HG03025 (cell line): ENCODE data around the gene NUP93.
"Not testable (repeated sequence)": the region's sequence is repeated elsewhere in the genome, so short reads cannot be mapped to it uniquely, and the experiment has no call there.

Experiments used
- ATAC-seq: cut with Tn5 transposase; IDR thresholded peaks from one replicate; pipeline ENCODE4 v1.9.1; 2021; ENCODE audit warnings: mild to moderate bottlenecking, moderate library complexity; ENCODE audit not compliant: unreplicated experiment, low FRiP score

NUP93 gene

DNA sequence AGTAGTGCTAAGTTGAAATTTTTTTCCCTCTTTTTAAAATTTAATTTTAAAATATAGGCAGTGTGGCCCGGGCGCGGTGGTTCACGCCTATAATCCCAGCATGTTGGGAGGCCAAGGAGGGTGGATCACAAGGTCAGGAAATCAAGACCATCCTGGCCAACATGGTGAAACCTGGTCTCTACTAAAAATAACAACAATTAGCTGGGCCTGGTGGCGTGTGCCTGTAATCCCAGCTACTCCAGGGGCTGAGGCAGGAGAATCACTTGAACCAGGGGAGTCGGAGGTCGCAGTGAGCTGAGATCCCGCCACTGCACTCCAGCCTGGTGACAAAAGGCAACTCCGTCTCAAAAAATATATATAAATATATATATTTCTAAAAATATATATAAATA, 77.7 kb downstream of the NUP93 start:
- ATAC-seq, result not testable (repeated sequence)

DNA sequence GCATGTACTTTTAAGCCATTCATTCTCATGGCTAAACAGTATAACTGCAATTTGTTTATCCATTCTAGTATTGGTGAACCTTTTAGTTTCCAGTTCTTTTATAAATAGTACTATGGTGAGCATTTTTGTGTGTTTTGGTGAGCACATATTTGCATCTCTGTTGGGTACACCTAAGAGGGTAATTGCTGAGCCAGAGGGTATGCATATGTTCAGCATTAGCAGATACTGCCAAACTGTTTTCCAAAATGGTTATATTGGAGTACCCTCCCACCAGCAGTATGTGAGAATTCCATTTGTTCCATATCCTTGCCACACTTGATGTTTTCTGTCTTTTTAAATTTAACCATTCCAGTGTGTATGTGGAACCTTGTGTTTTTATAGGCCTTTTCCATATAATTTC, 81.0 kb downstream of the NUP93 start:
- no peak for ATAC-seq

DNA sequence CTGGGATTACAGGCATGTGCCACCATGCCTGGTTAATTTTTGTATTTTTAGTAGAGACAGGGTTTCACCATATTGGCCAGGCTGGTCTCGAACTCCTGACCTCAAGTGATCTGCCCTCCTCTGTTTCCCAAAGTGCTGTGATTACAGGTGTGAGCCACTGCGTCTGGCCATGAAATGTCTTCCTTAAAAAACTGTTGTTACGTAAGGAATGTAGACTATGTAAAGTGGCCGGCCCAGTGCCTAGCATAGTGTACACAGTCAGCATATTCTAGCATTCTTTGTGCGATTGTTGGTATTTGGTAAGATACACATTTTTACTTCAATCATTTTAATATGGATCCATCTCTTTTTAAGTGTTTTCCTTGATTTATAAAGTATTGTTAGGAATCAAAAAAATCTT, 81.7 kb downstream of the NUP93 start:
- ATAC-seq, result not testable (repeated sequence)

DNA sequence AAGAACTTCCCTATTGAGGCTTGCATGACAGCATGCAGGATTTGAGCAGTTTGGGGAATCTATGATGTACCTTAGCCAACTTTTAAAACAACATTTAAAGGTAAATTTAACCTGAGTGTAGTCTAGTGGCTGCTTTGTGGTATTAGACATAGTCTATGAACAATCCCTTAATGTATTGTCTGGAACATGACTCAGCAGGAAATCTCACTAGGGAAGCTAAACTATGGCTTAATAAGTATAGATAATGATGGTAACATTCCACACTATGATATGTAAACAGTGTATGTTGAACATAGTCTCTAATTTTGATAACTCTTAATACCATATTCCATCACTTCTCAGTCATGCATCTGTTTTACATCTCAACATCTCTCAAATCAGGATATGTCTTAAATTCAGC, 83.0 kb downstream of the NUP93 start:
- no peak for ATAC-seq

DNA sequence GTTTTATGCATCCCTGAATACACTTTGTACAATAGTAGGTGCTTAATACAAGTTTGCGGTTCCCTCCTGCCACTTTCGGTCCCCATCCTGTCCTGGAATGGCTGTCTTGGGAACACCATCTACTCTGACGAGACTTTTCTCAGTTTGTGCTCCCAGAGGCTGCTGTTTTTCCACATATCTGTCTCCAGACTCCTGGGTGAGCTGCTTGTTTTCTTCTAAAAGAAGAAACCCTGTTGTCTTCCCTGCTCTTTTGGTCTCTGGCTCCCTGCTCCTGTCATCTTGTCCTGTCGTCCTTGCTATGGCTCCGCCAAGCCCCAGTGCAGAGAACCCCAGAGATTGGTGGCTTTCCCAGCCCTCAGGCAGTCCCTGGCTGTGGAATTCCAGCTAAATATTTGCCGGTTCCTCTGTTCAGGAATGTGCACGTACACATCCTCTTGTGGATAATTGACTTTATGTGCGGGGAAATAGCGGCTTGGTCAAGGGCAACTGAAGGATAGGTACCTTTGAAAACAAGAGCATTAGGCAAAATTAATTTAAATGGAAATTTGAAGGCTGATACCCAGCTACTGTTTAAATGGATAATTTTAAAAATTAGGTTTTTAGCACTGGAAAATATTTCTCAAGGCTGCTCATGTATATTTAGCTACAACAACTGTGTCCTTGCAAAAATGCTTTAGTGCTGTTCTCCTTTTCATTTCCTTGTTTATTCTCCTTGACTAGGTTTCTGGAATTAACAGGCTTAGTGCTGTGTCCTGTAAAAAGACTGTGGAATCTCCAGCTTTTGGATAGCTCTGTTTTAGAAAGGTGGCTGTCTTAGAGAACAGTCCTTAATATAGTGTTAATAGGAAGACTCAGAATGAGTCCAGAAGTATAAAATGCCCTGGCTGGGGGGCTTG, 84.9 kb downstream of the NUP93 start:
- ATAC-seq, result no peak

DNA sequence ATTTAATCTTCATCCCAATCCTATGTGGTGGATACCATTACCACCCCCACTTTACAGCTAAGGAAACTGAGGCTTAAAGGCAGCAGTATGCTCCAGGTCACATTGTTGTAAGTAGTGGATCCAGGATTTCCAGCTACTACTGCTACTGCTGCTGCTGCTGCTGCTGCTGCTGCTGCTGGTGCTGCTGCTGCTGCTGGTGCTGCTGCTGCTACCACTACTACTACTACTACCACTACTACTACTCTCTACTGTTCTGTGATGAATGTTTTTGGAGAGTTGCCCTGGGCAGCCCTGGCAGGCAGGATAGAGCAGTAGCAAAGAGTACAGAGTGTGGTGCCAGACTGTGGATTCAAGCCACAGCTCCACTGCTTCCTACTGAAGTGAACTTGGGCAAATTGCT, 85.8 kb downstream of the NUP93 start:
- no peak for ATAC-seq

DNA sequence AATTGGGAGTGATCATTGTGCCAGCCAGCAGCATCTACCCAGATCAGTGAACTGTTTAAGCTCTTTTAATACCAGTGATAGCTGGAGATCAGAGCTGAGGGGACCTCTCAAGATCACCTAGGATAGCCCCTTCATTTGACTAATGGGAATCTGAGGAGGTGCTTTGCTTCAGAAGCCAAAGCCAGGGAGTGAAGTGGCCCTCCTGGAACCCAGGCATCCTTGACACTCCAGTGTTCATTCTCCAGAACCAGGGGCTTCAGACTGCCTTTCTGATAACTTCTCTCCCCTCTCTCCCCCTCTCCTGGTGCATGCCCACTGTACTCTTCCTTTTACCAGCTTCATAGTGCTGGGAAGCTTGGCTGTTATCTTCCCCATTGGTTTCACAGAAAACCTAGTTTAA, 87.1 kb downstream of the NUP93 start:
- no peak for ATAC-seq

DNA sequence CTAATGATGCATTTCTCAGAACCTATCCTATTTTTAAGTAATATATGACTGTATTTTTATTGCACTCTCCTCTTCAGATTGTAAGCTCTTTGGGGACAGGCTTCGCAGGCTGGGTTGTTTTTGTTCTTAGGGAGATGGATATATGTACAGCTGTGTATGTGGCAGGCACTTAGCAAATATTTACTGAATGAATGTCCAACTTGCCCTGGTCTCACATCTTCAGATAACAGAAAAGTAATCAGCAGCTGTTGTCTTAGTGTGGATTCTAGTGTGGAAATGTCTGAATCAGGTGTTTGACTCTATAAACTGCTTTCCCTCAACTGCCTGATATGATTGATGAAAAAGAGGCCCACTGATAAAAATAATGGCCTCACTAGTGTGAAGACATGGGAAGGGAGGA, 88.0 kb downstream of the NUP93 start:
- ATAC-seq, result no peak

DNA sequence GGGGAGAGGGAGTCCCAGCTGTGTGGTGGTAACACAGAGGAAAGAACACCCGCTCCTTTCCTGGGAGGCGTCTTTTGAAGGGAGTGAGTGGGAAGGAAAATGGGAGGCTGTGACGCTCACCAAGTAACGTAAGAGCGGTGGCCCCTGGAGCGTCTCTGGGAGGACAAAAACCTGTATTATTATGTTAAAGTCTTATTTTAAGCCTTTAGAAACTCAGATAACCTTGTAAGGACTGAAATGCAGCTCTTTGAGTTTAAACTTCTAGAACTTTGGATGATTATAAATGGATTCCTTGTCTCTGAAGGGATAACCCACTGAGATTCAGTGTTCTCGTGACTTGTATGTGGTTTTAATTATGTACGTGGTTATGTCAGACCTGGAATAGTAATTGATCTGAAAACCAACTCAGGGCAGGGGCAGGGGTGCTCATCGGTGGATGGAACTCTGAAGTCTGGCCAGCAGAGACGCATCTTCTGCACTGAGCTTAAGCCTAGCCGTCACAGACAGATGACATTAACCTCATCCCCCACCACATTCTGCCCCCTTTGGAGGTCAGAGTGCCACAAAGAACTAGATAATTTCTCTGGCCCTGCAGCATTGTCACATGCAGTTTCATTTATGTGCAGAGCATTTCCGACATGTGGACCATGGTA, 93.3 kb downstream of the NUP93 start:
- ATAC-seq, result no peak

DNA sequence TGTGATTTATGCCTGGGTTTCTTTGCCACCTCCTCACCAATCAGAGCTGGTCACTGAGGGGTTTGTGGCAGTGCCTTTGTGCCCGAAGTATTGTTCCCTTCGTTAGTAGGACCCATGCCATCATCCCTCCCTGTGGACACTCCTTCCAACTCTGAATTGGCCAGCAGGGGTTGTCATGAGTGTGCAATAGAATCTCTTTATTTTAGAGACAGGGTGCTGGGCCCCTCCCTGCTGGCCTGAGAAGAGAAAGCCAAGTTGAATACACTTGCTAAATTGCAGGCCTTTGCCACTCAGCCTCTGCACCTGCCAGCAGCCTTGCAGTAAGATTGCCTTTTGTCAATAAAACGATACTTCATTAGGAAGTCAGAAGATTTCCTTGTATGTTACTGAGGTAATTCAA, 94.4 kb downstream of the NUP93 start:
- no peak for ATAC-seq

DNA sequence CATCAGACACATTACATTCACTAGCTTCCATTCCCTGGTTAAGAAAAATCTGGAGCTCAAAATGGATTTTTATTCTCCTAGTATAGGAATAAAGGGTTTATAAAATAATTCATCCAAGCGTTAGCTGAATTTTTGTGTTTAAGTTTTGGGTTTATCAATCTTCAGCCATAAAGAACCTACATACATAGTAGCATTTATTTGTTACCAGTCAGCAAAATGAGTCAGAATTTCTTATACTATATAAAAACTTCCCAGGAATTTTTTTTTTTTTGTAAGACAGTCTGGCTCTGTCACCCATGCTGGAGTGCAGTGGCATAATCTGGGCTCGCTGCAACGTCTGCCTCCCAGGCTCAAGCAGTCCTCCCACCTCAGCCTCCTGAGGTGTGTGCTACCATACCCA, 94.9 kb downstream of the NUP93 start:
- no peak for ATAC-seq

DNA sequence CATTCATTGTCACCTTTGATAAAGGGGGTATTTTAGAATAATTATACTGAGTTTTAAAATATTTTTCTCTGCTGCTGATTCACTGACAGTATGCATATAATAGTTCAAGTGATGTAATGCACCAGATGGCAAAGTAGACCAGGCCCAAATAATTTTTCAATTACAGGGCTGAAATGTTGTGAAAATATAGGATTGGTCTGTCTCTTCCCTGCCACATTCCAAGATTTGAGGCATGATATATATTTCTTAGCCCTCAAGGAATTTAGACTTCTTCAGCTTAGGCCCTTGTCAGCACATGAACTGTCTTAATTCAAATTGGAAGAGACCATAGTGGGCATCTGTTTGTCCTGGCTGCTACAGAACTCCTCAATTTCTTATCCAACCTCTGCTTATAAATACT, 95.9 kb downstream of the NUP93 start:
- ATAC-seq, result no peak

DNA sequence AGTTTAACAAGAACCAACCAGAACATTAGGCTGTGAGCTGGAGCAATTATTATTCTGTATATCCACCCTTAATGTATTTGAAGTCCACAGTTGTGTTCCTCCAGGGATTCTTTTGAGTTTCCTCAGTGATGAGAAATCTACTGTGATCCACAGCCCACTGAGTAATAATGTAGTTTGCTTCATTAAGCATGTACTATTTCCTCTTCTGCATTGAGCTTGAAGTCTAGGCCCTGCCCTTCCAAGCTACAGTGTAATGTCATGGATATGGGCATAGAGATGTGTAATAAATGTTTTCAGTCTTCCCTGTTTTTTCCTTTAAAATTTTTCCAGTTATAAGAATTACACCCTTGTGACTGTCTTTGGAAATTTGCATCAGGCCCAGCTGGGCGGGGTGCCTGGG, 98.7 kb downstream of the NUP93 start:
- ATAC-seq, result no peak

DNA sequence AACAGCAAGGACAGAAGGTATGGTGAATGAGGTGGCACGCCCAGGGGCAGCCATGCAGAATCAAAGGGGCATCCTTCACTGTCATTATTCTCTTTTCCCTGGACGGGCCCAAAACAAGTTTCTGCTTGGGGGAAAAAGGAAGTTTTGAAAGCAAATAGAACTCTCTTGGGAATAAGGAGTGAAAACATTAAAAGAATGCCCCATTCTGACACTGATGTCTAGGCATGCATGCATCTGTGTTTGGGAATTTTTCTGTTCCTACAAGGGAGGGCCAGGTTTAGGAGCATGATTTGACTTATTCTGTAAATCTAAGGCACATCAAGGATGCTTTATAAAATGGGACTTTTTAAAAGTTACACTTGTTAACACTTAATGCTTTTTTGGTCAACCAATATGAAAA, 100.7 kb downstream of the NUP93 start:
- no peak for ATAC-seq

DNA sequence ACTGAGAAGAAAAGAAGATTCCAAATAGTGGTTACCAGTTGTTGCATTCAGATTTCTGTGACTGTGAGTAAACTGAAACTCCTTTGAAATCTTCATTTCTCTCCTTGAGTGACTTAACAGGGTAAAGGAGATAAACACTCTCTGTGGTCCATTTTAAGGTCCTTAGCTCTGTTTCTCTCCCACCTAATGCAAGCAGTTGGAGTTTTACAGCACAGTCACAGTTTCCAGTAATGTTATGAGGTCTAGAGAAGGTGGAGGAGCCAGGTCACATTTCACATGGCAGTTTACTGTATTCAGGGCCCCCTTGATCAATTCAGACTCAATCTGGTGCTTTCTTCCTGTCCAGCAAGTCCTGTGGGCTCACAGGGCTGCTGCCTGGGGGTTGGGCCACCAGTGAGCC, 102.8 kb downstream of the NUP93 start:
- no peak for ATAC-seq

DNA sequence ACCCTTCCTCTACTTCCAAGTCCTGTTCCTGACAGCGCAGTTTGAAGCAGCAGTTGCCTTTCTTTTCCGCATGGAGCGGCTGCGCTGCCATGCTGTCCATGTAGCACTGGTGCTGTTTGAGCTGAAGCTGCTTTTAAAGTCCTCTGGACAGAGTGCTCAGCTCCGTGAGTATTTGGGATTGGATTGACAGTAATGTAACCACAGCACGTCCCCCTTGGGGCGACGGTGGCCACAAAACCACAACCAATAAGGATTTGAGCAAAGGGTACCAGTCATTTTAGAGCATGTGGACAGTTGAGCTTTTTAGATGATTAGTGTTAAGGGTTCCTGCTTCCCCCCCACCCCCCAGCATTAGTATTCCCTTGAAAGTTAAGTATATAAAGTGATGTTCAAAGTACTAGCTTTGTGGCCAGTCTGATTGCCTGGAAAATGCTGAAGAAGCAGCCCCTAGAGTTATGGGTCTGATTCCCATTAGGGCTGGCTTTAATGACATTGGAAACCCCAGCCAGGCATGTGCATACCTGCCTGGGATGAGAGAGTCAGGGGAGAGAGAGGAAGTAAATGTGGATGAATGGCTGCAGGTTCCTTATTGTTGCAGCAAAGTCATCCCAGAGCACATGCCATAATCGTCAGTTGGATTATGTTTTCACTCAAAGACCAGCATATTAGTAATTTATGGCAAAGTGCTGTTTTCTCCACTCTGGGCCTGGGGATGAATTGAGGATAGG, 103.5 kb downstream of the NUP93 start:
- ATAC-seq, result no peak

DNA sequence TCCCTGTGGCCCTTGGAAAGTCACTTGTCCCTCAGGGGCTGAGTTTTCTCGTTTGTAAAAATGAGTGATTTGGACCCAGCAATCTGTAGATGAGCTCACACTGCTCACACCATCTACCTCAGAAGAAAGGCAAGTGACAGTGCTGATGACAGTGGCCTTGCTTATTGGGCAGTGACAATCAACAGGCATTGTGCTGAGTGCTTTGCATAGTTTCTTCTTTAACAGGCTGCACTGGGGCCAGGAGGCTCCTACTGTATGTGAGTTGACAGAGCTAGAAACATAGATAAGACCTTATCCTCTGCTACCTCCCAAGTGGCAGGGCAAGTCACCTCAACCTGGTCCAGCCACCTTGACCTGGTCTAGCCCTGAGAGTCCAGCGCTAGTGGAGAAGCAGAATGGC, 105.4 kb downstream of the NUP93 start:
- ATAC-seq, result no peak

DNA sequence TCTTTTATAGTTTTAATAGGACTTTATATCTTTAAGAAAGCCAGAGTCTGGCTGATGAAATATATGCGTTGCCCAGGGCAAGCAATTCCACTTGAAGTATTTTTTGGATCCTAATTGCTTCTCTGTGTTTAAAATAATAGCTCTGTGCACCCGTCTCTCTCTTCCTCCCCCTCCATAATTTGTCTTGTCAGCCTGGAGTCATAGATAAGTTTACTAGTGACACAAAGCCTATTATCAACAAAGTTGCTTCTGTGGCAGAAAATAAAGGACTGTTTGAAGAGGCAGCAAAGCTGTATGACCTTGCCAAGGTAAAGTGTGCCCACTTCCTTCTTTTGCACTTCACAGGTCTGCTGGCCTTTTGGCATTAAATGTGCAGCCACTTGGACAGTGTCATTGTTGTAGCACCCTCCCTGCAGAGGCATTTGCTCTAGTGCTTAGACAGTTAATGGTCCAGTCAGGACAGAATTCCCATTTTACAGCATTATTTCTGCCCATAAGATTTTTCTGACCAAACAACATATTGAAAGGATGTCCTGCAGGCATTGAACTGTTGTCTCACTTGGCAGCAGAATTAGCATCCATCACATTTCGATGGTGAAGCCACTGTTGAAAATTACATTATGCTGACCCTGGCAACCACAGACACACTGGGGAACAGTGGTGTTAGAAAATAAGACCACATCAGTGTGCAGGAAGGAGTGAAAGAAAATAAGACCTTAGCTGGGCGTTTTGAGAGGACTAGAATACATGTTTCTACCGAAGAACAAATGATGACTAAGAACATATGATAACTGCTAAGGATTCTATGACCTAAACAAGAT, 106.7 kb downstream of the NUP93 start:
- ATAC-seq, result no peak

DNA sequence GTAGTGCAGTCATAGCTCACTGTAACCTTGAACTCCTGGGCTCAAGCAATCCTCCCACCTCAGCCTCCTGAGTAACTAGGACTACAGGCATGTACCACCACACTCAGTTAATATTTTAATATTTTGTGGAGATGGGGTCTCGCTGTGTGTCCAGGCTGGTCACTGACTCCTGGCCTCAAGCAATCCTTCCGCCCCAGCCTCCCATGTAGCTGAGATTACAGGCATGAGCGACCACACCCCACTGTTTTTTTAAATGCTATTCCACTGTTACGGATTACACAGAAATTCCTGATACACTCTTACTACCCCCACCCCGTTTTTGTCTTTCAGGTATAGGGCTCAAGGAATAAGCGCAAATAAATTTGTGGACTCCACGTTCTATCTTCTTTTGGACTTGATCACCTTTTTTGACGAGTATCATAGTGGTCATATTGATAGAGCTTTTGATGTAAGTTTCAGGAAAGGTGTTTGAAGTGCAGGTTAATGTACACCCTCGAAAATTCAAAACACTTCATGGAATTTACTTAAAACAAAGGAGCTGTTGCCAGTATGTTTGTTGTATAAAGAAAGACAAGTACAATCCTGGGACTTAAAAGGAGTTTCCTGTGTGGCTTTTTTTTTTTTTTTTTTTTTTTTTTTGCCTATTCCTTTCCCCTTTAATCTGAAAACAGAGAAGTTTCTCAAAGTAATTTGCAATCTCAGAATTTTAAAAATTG, 108.9 kb downstream of the NUP93 start:
- no peak for ATAC-seq

DNA sequence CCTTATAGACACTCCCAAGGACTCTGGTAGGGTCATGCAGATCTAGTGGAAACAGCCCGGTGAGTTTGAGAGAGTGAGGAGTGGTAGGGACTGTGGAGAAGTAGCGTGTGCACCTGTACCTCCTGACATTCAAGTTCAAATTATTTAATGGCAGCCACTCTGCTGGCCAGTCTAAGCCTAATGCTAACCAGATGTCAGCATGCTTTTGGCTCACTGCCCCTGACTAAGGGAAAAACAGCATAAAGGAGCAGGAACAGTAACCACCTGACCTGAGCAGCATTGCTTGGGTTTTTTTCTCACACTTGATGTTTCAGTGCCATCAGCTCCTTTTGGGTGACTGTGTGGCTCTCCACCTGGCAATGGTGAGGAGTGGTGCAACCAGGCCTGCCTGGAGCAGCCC, 111.3 kb downstream of the NUP93 start:
- no peak for ATAC-seq
